Breast epithelium (tissue), 3 donors: ENCODE results near the gene TMX2.

Source experiments
- CTCF ChIP-seq, 3 donors: fragments of 450-650 bp; IDR thresholded peaks; one replicate each; pipeline ENCODE4 v1.5.1; 2016 to 2017; ENCODE audit warnings: antibody characterized with exemption in 3 of 3, mild to moderate bottlenecking in 3 of 3, moderate library complexity in 3 of 3
- POLR2A ChIP-seq: fragments of 450-650 bp; IDR thresholded peaks from one replicate; pipeline ENCODE4 v1.6.1; 2016; ENCODE audit warnings: antibody characterized with exemption, mild to moderate bottlenecking, moderate library complexity
- POLR2AphosphoS5 ChIP-seq, 3 donors: sonication (generic); formaldehyde crosslinking; IDR thresholded peaks; one replicate each; pipeline ENCODE4 v1.6.1; 2017; ENCODE audit warnings: antibody characterized with exemption in 3 of 3

- no peak for TF ChIP-seq CTCF (IDR thresholded peaks at IDR 0.05)
- no peak for TF ChIP-seq POLR2A
- TF ChIP-seq POLR2AphosphoS5 (IDR thresholded peaks at IDR 0.05), result no peak
Measured at GRCh38 chr11:57776031-57776521, 63.7 kb downstream of the TMX2 start.
